MCF 10A (cell line): ENCODE measurements around the gene RHBDD1. TPM values are rescaled to one million over a fixed set of nuclear protein-coding genes. Genes with fewer than 3 reads are reported as not detected.

Experiments used
- BruUV-seq: library from RNA; stranded (reverse); fragments of 400-500 nt; replicated peaks from 2 replicates; lab custom pipeline; 2021; lab: Mats Ljungman, UMichigan
- CTCF ChIA-PET: fragments of 300-600 bp; sonication (Branson Sonifier 250); formaldehyde crosslinking; extraction: SDS; loops from one replicate; lab custom pipeline; 2021; ENCODE audit warnings: antibody characterized with exemption, inconsistent platforms; lab: Yijun Ruan, JAX
- POLR2A ChIA-PET: fragments of 300-600, 350-650 bp; sonication (Branson Sonifier 250); formaldehyde crosslinking; extraction: SDS; loops from one replicate; lab custom pipeline; 2020; ENCODE audit warnings: antibody characterized with exemption, inconsistent platforms; lab: Yijun Ruan, JAX
- DNase-seq: peaks from one replicate; pipeline ENCODE4 v3.0.0-alpha.2; 2018; ENCODE audit not compliant: unreplicated experiment
- H3K27ac Mint-ChIP-seq: one replicate; pipeline ENCODE4 v1.8.0; 2022; ENCODE audit warnings: mild to moderate bottlenecking, low read depth, mixed read lengths; ENCODE audit not compliant: unreplicated experiment
- H3K27me3 Mint-ChIP-seq: one replicate; pipeline ENCODE4 v1.8.0; 2022; ENCODE audit warnings: mixed read lengths; ENCODE audit not compliant: insufficient read depth, unreplicated experiment
- H3K36me3 Mint-ChIP-seq: one replicate; pipeline ENCODE4 v1.8.0; 2022; ENCODE audit warnings: mild to moderate bottlenecking, moderate library complexity, mixed read lengths; ENCODE audit not compliant: insufficient read depth, unreplicated experiment
- H3K4me1 Mint-ChIP-seq: one replicate; pipeline ENCODE4 v1.8.0; 2022; ENCODE audit warnings: mixed read lengths; ENCODE audit not compliant: insufficient read depth, unreplicated experiment
- H3K4me3 Mint-ChIP-seq: one replicate; pipeline ENCODE4 v1.8.0; 2022; ENCODE audit warnings: mild to moderate bottlenecking, moderate library complexity, mixed read lengths; ENCODE audit not compliant: unreplicated experiment
- H3K9me3 Mint-ChIP-seq: one replicate; pipeline ENCODE4 v1.8.0; 2022; ENCODE audit warnings: mixed read lengths; ENCODE audit not compliant: unreplicated experiment
- CTCF ChIP-seq: fragments of 200-600 bp; IDR thresholded peaks from one replicate; pipeline ENCODE4 v1.8.0; 2022; ENCODE audit warnings: antibody characterized with exemption, mild to moderate bottlenecking; ENCODE audit not compliant: unreplicated experiment
- intact Hi-C: fragments of 100-400 bp; cut with micrococcal nuclease; formaldehyde crosslinking; loops from 2 replicates; pipeline ENCODE4 v1.14.1; 2022
- total RNA-seq: library from RNA; stranded (reverse); gene quantifications from 2 replicates; pipeline ENCODE4 v1.2.3, GENCODE V29; 2022

The RHBDD1 gene
- total RNA-seq, 1 experiment from 2014 or later: 76.0 TPM

DNA sequence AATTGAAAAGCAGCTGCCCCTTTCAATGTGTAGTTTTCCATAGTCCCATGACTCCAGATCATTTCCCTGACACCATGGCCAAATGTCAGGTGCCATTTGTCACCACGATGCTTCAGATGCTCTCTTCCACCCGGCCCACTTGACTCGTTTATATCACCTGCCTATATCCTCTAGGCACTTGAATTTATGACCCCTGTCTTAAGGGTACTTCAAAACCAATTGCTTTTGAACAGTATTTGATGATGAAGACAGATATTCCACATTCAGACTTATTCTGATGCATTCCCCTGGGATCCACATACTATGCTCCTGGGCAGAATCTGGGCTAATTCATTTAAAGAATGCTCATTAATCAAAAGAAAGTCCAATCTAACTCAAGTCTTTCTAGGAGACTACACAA, 16.9 kb upstream of the RHBDD1 start:
- H3K36me3 Mint-ChIP-seq: no peaks in the 10 kb centered on the region
- no peak overlapping the region for H3K27ac Mint-ChIP-seq
- H3K4me1 Mint-ChIP-seq: no peaks in the 10 kb centered on the region
- no peak for TF ChIP-seq CTCF
- DNase-seq: no peak
- H3K27me3 Mint-ChIP-seq: peaks cover 10% of the 10 kb centered on the region
- intact Hi-C loops: no loop called here
- ChIA-PET CTCF (no interaction called here), POLR2A (no interaction called here)
- no peak overlapping the region for H3K4me3 Mint-ChIP-seq
- BruUV-seq: no TSS peak
- H3K9me3 Mint-ChIP-seq: no peaks in the 10 kb centered on the region

- DNase-seq: no peak
- H3K4me1 Mint-ChIP-seq: no peaks in the 10 kb centered on the region
- no peak for TF ChIP-seq CTCF
- no peaks in the 10 kb centered on the region for H3K9me3 Mint-ChIP-seq
- no TSS peak for BruUV-seq
- ChIA-PET CTCF (interaction anchor here (1.5 kb wide), 1 partner anchor 160 kb away, joined by 7 read pairs; no protein-coding TSS in a partner anchor), POLR2A (interaction anchor here (1.3 to 2.1 kb wide), 3 partner anchors 11 to 158 kb away, joined by 3 to 15 read pairs (median 5); partner anchors contain the start of gene RHBDD1)
- no peak overlapping the region for H3K27ac Mint-ChIP-seq
- no peaks in the 10 kb centered on the region for H3K36me3 Mint-ChIP-seq
- intact Hi-C loops: no loop called here
- no peaks in the 10 kb centered on the region for H3K27me3 Mint-ChIP-seq
- no peak overlapping the region for H3K4me3 Mint-ChIP-seq
Measured at GRCh38 chr2:226825056-226825455, 10.8 kb upstream of the RHBDD1 start.

- intact Hi-C loops: no loop called here
- ChIA-PET POLR2A (no interaction called here), CTCF (interaction anchor here (0.7 kb wide), 1 partner anchor 579 kb away, joined by 4 read pairs; no protein-coding TSS in a partner anchor)
- no peak overlapping the region for H3K27ac Mint-ChIP-seq
- no peak for TF ChIP-seq CTCF
- H3K36me3 Mint-ChIP-seq: peaks cover 4% of the 10 kb centered on the region
- no peaks in the 10 kb centered on the region for H3K27me3 Mint-ChIP-seq
- no peaks in the 10 kb centered on the region for H3K9me3 Mint-ChIP-seq
- H3K4me3 Mint-ChIP-seq: no peak overlapping the region
- H3K4me1 Mint-ChIP-seq: no peaks in the 10 kb centered on the region
- DNase-seq: no peak
- no TSS peak for BruUV-seq
Measured at GRCh38 chr2:226828191-226828590, 7.7 kb upstream of the RHBDD1 start.

DNA sequence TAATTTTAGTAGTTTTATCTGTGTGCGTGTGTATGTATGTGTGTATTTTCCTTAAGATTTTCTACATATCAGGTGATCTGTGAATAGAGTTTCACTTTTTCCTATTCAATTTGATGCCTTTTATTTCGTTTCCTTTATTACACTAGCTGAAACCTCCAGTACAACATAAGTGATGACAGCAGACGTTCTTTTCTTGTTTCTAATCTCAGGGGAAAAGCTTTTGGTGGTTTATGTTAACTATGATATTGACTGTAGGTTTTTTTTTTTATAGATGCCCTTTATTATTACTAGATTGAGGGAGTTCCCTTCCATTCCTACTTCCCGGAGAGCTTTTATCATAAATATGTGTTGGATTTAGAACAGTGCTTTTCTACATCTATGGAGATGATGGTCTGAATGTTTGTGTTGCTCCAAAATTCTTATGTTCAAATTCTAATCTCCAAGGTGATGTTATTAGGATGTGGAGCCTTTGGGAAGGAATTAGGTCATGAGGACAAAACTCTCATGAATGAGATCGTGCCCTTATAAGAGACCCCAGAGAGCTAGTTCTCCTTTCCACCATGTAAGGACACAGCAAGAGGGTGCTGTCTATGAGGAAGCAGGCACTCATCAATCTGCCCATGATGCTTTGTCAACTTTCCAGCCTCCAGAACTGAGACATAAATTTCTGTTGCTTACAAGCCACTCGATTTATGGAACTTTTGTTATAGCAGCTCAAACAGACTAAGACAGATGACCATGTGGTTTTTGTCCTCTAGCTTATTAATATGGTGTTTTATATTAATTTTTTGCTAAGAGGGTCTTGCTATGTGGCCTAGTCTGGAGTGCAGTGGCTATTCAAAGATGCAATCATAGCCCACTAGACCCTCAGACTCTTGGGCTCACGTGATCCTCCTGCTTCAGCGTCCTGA, 5.9 kb upstream of the RHBDD1 start:
- intact Hi-C loops: no loop called here
- no TSS peak for BruUV-seq
- no peak overlapping the region for H3K4me3 Mint-ChIP-seq

More for the DNA sequence above, 5.9 kb upstream of the RHBDD1 start:
- no peak overlapping the region for H3K27ac Mint-ChIP-seq
- no peak for TF ChIP-seq CTCF
- peaks cover 4% of the 10 kb centered on the region for H3K36me3 Mint-ChIP-seq
- POLR2A ChIA-PET: interaction anchor here (0.6 to 0.8 kb wide), 3 partner anchors 15 to 1042 kb away, joined by 3 read pairs; no protein-coding TSS in a partner anchor
- DNase-seq: no peak
- CTCF ChIA-PET: interaction anchor here (0.6 to 0.8 kb wide), 3 partner anchors 10 to 295 kb away, joined by 3 to 5 read pairs (median 3); no protein-coding TSS in a partner anchor
- H3K9me3 Mint-ChIP-seq: no peaks in the 10 kb centered on the region
- H3K27me3 Mint-ChIP-seq: no peaks in the 10 kb centered on the region
- no peaks in the 10 kb centered on the region for H3K4me1 Mint-ChIP-seq
